Stimulated activated CD4-positive, alpha-beta T cell treated with anti-CD3 and anti-CD28 coated beads, Interleukin-12 subunit alpha, Interleukin-12 subunit beta, amount 100 ng/mL, for 24 hours (primary cell): ENCODE data around the gene CCBE1.
"Not testable (repeated sequence)": the region's sequence is repeated elsewhere in the genome, so short reads cannot be mapped to it uniquely, and the experiment has no call there.

Experiments used
- DNase-seq, 2 experiments: peaks; one replicate each; pipeline ENCODE4 v3.0.0-alpha.2; 2020; ENCODE audit warnings: low read depth in 2 of 2

The CCBE1 gene

DNA sequence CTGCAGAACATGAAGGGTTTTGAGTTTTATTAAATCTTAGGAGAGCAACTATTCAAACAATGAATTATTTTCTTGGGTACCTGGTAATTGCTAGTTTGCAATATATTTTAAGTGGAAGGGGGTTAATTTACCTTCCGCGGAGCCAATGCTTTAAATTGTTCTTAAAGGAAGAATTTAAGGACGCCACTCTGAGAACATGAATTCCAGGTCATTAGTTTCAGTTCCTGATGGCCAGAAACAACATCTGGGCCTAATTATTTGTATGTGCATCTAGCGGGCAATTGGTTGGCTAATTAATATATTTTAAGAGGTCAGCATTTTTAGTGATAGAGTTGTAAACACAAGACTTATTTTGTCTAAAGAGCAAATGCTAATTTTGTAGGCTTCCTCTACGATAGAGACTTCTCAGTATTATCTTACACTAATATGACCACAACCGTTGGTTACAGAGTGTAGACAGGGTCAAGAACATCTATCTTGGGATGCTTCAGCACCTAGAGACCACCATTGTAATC, 40.8 kb downstream of the CCBE1 start:
- DNase-seq, result no peak

DNA sequence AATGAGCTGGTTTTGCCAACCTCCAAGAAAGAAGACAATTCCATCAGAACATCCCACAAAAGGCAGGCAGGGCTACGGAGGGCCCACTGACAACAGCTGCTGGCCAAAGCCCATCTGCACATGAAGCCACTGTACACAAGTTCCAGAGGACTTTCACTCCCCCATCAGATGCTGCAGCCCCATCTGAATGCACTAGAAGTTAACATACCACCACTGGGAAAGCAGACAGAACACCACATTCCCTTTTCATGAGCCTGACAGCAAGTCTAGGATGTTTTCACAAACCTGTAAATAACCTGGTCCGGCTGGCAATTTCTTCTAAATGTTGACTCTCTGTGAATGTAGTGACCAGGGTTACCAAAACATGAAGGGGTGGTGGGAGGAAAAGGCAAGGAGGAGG, 41.5 kb downstream of the CCBE1 start:
- no peak for DNase-seq

DNA sequence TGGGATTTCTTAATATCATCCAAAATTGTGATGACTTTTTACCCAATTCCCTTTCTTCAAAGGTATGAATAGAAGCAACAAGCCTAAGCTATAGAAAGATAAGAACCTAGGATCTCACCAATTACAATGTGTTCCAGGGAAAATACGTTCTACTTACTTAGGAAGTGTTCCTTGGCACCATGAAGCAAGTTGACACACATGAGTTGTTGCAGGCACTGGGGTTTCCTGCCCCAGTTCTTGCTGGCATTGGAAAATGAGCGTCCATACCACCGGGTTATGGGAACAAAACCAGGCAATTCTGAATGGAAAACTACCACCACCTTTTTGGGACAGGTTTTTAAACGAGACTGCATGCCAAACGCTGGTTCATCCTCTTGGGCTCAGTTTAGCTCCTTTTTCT, 46.2 kb downstream of the CCBE1 start:
- DNase-seq, result no peak

DNA sequence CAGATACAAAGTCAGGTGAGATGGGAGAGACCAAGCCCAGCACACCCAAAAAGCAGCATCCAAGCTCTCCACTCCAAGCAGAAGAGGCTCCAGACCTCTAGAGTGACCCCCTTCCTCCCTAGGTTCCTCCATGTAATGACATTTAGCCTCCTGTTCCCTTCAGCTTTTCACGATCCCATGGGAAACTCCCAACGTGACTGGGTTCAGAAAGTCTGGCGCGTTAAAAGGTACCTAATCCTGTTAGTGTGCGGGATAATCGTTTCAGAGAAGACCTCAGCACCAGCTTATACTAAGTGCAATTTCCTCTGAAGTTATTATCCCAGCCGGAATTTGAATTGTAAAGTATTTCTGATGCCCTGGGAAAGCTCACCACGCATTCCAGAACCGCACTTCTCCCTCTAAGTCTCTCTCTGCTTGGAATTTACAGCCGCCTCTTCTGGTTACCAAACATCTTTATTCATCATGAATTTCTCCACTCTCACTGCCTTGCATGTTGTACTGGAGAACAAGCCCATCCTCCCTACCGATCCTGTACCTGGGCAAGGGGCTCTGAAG, 46.9 kb downstream of the CCBE1 start:
- DNase-seq, result no peak

DNA sequence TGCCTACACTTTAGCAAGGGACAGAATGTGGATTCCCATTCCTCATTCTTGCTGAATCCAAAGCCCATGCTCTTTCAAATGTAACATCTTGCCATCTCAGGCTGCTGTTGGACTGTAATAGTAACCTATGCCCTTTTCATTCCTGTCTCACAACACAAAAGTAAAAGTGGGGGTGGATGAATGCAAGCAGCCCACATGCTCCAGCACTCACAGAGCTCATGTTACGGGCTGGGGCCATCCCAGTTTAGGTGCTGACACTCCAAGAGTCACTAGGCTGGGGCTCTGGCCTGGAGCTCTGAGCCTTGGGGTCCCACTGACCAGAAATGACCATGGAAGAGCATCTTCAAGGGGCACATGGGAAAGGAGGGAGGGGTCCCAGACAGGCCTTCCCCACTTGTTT, 47.6 kb downstream of the CCBE1 start:
- DNase-seq, result no peak

DNA sequence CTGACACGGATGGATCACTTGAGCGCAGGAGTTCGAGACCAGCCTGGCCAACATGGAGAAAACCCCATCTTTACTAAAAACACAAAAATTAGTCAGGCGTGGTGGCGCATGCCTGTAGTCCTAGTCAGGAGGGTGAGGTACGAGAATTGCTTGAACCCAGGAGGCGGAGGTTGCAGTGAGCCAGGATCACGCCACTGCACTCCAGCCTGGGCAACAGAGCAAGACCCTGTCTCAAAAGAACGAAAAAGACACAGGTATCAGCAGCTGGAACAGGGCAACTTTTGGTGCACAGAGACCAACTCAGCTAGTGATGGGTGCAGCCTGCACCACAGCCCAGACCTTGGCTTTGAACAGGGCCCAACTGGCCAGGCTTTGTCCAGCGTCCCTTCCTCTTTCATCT, 48.8 kb downstream of the CCBE1 start:
- DNase-seq, result not testable (repeated sequence)

DNA sequence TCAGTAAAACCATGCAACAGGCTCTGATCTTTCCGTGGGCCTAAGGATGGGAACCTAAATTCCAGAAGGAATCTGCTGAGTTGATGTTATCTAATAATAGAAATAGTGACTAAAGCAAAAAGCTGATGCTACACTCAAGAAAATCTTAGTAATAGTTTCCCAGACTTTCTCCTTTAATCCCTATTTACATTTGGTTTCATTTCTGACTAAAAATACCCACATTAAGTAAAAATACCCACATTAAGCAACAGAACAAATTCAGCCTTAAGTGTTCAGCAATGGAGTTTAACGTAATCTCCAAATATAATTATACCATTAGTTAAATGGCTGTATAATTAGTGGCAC, 50.3 kb downstream of the CCBE1 start:
- DNase-seq, result no peak

DNA sequence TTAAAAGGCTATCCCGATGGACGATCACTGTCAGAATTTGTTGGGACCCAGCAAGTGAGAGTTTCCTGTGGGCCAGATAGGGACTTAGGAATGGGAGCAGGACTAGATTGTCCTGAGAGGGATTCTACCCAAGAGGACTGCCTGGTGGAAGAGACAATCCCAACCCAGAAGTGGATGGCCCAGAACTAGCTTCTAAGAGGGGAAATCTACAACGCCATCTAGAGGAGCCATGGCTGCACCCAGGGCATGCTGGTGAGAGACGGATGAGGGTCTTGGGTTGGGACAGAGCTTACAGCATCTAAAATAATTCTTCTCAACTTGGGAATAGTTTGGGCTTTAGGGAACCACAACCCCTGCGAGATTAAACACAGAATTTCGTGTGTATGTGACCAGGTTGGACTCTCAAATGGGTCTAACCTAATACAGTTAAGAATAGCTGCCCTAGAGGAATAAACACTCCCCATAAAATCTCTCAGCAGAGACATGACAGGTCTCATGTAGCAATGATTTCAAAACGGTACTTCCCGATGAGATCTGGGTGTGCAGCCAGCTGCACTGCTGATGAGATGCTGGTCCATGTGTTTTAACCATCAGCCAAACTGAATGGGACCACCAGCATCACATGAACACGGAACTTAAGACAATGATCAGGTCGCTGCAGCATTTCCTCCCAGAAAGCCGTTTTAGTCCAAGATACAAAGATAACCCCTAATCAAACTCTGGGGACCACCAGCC, 50.8 kb downstream of the CCBE1 start:
- no peak for DNase-seq

DNA sequence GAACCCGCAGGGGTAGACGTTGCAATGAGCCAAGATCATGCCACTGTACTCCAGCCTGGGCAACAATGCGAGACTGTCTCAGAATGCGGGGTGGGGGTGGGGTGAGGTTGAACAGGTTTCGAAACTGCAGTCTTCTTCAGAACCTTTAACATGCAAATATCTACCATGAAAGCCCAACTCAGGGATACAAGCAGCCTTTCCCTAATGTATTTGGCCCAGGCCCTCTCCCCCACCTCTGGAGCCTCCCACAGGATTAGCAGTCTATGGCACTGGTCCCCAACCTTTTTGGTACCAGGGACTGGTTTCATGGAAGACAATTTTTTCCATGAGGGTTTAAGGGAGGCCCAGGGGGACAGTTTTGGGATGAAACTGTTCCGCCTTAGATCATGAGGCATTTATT, 53.5 kb downstream of the CCBE1 start:
- no peak for DNase-seq

DNA sequence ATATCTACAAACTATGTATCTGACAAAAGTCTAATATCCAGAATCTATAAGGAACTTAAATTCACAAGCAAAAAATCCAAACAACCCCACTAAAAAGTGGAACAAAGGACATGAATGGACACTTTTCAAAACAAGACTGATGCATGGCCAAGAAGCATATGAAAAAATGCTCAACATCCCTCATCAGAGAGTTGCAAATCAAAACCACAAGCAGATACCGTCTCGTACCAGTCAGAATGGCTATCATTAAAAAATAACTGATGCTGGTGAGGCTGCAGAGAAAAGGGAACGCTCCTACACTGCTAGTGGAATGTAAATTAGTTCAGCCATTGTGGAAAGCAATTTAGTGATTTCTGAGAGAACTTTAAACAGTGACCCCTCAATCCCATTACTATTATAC, 56.5 kb downstream of the CCBE1 start:
- no peak for DNase-seq

DNA sequence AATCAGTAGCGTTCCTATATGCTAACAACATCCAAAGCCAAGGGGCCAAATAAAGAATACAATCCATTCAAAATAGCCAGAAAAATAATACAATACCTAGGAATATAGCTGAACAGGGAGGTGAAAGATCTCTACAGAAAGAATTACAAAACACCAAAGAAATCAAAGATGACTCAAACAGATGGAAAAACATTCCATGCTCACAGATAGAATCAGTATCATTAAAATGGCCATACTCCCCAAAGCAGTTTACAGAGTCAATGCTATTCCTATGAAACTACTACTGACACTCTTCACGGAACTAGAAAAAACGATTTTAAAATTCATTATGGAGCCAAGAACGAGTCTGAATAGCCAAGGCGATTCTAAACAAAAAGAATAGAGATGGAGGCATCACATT, 57.4 kb downstream of the CCBE1 start:
- DNase-seq, result no peak

DNA sequence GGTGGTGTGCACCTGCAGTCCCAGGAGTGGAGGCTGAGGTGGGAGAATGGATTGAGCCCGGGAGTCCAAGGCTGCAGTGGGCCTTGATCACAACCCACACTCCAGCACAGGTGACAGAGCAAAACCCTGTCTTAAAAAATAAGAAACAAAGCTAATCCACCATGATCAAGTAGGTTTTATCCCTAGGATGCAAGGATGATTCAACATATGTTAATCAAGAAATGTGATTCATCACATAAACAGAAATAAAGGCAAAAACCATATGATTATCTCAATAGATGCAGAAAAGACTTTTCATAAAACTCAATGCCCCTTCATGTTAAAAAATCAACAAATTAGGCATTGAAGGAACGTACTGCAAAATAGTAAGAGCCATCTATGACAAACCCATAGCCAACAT, 58.1 kb downstream of the CCBE1 start:
- DNase-seq, result no peak

DNA sequence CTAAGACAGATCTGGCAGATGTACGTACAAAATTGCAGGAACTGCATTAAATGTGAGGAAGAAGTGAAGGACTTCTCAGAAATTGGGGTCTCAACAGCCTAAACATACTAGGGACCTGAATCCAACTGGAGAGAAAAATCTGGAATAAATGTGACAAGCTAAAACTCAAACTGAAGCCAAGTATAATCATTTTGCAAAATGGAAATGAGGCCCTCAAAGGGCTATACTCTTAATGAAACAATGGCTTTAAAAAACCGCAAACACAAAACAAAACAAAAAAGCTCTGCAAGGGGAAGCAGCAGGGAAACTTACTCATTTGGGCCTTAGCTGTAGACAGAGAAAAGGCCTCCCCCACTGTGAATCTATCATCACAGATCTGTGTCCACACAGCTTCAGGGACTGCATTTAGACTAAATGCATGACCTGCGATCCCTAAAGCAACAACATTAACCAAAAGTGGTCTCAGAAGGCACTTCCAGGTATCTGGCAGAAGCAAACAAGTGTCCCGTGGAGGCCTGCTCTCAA, 63.2 kb downstream of the CCBE1 start:
- DNase-seq, result no peak

DNA sequence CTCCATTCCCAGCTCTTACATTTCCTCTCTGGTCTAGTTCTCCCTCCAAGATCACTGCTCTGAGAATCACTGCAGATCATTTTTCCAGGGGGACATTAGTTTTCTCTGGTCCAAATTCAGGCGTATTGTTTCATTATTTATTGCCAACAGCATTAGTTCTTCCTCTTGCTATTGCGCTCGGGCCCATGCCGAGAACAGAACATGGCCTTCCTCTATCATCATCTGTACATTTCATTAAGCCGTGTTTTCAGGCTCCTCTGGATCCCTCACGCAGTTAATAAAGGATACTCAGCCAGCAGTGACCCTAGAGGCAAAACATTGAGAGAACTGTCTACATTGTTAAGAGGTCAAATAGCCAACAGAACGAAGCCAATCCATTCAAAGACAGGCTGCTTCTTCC, 63.9 kb downstream of the CCBE1 start:
- DNase-seq, result no peak

DNA sequence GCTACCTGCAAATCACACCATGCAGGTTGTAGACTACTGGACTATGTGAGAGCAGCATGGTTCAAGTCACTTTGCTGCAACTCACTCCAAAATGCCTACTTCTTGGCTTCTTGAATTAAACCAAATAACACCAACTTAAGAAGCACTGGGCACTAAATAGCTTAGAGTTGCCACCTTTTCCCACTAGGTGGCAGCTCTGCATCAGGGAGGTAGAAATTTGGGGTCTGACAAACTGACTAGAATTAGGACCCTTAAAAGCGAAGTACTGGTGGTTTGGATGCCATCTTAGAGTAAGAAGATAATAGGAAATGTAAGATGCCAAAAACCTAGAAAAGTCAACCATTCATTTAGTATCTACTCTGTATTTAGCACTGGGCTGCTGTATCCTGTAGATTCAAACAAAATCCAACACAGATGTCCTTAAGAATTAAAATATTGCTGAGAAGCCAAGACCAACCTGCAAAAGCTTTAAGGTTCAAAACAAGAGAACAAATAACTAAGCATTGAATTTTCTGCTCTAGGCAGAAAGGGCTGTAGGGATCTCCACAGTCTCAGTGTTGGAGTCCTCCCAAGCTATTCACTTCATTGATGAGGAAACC, 65.5 kb downstream of the CCBE1 start:
- no peak for DNase-seq

DNA sequence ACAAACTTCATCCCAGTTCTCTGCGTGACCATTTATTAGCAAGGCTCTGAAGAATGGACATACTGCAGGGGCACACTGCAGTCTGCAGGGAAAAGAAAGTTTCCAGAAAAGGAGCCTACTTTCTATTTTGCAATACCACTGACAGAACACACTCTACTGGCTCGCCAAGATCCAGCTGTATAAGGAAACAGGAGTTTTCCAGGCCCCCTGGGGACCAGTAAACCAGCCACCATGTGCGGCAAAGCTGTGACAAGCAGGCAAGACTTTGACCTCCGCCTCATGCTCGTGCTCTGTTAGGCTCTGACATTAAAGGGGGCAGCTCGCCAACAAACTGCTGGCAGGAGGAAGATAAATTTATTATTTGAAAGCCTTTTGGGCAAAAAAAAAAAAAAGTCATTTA, 67.3 kb downstream of the CCBE1 start:
- DNase-seq, result no peak

DNA sequence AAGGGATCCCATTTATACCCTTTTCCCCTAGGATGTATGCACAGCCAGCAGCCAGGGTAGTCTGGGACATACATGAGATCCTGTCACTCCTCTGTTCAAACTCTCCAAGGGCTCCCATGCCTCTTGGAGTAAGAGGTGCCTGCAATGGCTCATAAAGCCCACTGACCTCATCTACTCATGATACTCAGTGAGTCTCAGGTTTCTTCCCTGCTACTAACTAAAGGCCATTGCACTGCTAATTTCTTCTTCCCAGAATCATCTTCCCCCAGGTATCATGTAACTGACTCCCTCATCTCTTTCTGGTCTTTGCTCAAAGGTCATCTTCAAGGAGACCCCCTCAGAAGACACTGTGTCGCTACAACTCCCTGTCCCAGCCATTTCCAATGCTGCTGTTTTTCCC, 68.2 kb downstream of the CCBE1 start:
- DNase-seq, result no peak

DNA sequence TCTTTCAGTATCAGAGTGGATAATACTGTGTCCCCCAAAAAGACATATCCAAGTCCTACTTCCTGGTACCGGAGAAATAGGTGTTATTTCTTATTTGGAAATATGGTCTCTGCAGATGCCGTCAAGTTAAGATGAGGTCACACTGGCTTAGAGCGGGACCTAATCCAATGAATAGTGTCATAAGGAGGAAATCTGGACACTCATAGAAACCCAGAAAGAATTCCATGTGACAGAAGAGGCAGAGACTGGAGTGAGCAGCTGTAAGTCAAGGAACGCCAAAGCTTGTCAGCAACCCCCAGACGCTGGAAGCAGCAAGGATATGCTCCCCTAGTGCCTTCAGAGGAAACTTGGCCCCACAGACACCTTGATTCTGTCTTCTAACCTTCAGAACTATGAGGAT, 69.8 kb downstream of the CCBE1 start:
- no peak for DNase-seq

DNA sequence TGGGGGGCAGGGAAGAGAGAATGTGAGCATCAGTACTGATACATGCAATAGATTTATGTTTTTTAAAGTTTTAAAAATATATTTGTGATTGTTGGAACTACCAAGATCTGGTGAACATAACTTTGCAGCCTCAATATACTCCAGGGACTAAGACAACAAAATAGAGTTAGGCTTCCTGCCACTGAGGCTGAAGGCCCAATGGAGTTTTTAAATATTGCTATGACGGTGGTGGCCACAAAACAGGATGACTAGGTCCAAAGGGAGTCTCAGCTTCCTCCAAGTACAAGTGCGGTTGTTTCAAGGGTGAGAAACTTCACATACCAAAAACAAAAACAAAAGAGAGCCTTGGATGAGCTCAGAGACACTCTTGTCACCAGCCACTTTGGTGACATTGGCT, 72.9 kb downstream of the CCBE1 start:
- DNase-seq, result no peak

DNA sequence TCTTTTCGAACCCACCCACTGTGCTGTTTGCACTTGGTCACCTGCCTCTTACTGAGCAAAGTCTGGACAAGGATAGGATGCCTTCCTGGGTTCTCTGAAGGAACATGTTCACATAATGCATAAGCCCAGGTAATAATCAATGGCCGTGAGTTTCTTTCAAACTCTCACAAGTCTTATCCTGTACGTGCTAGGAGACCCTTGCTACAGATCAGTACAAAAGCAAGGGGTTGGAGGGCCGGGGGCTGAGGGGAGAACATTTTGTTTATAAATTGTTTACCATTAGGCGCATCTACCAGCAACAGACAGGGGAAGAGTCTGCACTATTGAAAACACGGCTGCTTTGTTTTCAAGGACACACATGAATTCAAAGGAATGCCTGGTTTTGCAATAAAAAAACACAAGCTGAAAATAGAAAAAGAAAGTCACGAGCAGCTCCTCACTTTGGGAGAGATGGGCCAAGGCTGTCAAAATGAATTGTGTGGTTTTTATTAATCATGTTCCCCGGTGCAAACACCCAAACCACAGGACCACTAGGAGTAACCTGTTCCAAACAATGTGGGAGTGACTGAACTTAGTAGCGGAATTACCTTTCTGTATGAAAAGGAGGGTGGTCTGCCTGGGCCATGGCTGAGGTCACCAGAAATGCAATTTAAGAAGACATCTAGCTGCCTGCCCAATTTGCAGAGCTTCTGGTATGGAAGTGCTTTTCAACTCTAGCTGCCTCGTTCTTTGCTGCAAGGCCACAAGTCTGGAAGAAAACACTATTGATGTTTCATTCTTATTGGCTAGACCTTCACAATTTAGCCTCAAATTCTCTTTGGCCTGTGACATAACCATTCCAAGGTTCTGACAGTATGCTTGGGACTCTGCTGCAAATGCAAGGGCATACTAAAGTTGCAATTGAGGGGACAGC, 73.5 kb downstream of the CCBE1 start:
- no peak for DNase-seq

DNA sequence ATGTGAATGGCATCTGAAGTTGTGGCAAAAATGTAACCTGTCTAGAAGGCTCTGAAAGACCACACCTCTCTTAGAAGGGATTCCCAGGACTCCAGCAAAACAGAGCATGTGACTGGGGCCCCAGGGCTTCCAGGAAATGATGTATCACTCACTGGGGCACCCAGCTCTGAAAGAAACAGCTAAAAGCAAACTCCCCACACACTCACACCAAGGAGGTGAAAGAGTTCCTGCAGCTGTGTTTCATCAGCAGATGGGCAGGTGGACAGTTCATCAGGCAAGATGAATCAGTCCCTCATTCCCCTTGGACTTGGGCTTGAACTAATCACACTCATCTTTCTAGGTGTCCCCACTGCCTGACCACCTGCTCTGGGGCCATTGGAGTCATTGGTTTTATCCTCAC, 76.2 kb downstream of the CCBE1 start:
- DNase-seq, result no peak

DNA sequence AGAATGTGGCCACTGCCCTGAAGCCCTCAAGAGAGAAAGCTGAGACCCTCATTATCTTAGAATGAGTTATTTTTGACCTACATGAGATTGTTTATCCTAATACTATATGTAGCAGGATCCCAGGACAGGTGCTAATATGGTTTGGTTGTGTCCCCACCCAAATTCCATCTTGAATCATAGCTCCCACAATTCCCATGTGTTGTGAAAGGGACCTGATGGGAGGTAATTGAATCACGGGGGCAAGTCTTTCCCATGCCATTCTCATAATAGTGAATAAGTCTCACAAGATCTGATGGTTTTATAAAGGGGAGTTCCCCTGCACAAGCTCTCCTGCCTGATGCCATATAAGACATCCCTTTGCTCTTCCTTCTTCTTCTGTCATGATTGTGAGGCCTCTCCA, 76.8 kb downstream of the CCBE1 start:
- no peak for DNase-seq
